ENCODE measurements around the gene PTPN7. TPM values are rescaled to one million over a fixed set of nuclear protein-coding genes. Genes with fewer than 3 reads are reported as not detected.
A peak's percentile ranks its signal among the peaks of the same experiment; 100 is the strongest.

PTPN7 gene
- total and polyA plus RNA-seq, 2 of the 13 experiments (the other 11 are each of a cell fraction or from before 2014, with no cell fraction given) = not detected

- TF ChIP-seq FOXA3 (CRISPR knock-in tag; IDR thresholded peaks at IDR 0.05) (peak; percentile 49), MTF2 (CRISPR knock-in tag; IDR thresholded peaks at IDR 0.05; ENCODE audit: borderline replicate concordance) (no peak), KDM1A (CRISPR knock-in tag; IDR thresholded peaks at IDR 0.05) (no peak), KAT8 (CRISPR knock-in tag; IDR thresholded peaks at IDR 0.05) (peak; percentile 23; the same call in 1 of the 2 replicates), TBX3 (IDR thresholded peaks at IDR 0.05; ENCODE audit: borderline replicate concordance) (no peak), ZNF749 (CRISPR knock-in tag; IDR thresholded peaks at IDR 0.05; ENCODE audit: borderline replicate concordance) (0 out of 2 replicates have a peak, but pooled peaks have one; percentile 49), SIN3A (IDR thresholded peaks at IDR 0.05; ENCODE audit: borderline replicate concordance, low read depth, low read length) (peak; percentile 56; the same call in 1 of the 2 replicates), FOXP4 (CRISPR knock-in tag; IDR thresholded peaks at IDR 0.05) (peak; percentile 63; the same call in 1 of the 2 replicates), ZNF333 (CRISPR knock-in tag; IDR thresholded peaks at IDR 0.05; ENCODE audit: borderline replicate concordance) (0 out of 2 replicates have a peak, but pooled peaks have one; percentile 34), ZNF318 (CRISPR knock-in tag; IDR thresholded peaks at IDR 0.05) (0 out of 2 replicates have a peak, but pooled peaks have one; percentile 5), SKI (IDR thresholded peaks at IDR 0.05; ENCODE audit: partially characterized antibody) (peak; percentile 91), SMAD9 (CRISPR knock-in tag; IDR thresholded peaks at IDR 0.05) (no peak), ESRRA (CRISPR knock-in tag; IDR thresholded peaks at IDR 0.05; ENCODE audit: low read depth) (0 out of 2 replicates have a peak, but pooled peaks have one; percentile 57), SP140L (CRISPR knock-in tag; IDR thresholded peaks at IDR 0.05; ENCODE audit: borderline replicate concordance) (no peak), FOXK1 (CRISPR knock-in tag; IDR thresholded peaks at IDR 0.05; ENCODE audit: borderline replicate concordance, low read depth) (0 out of 2 replicates have a peak, but pooled peaks have one; percentile 19)
- TF ChIP-seq, protein P1, sequence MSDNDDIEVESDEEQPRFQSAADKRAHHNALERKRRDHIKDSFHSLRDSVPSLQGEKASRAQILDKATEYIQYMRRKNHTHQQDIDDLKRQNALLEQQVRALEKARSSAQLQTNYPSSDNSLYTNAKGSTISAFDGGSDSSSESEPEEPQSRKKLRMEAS (IDR thresholded peaks at IDR 0.05) = peak; percentile 79
Observed at GRCh38 chr1:202143011-202143767, 17.2 kb downstream of the PTPN7 start (continued).
